ENCODE results near the gene DPH2. TPM values are rescaled to one million over a fixed set of nuclear protein-coding genes. Genes with fewer than 3 reads are reported as not detected.
A peak's percentile ranks its signal among the peaks of the same experiment; 100 is the strongest.

Gene DPH2
- total and polyA plus RNA-seq, 10 of the 15 experiments (the other 5 are each of a cell fraction or from before 2014, with no cell fraction given), result 13.1 to 82.9 (median 52.0) TPM

DNA sequence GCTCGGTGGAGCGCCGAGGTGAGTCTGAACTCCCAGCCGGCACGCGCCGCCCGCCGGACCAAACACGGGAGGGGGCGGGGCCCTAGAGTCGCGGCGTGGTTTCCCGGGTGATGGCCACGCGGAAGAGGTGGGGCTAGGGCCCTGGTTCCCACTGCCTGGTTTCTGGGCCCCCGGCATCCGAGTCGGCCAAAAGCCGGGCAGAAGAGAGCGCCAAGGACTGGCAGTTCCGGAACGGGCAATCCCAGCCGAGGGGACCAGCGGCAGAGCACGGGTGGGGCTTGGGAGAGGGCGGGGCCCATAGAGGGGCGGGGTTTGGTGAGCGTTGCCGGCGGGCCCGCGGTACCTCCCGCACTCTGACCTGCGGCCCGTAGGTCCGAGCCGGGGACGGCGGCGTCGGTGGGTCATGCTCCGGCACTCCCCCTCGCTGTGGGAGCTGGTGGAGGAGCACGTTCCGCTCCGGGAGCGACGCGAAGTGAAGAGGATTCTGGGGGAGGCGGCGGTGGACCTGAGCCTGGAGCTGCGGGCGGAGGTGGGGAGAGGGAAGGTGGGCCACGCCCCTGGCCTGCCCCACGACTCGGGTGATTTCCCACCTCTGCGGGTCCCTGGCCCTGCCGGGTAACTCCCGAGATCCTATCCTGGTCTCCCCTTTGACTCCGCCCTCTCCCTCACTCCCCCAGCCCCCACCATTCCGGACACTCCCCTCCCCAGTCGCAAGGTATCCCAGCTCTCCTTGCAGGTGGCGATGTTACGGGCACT is 21.8 kb downstream of the DPH2 start, which contains the start of gene CCDC24 (continued):
- TF ChIP-seq STAT3 (IDR thresholded peaks at IDR 0.05; ENCODE audit: low read depth, low read length) (no peak), EGR1 (IDR thresholded peaks at IDR 0.05; ENCODE audit: borderline replicate concordance in 1 of 2, low read depth in 2 of 2, low read length in 2 of 2) (no peak), KDM1A (IDR thresholded peaks at IDR 0.05; ENCODE audit: borderline replicate concordance) (no peak), IKZF1 (conservative IDR thresholded peaks at IDR 0.05) (no peak; the same call in 1 of the 2 replicates), SMC3 (IDR thresholded peaks at IDR 0.05; ENCODE audit: borderline replicate concordance, low read length) (no peak), SMAD1 (IDR thresholded peaks at IDR 0.05; ENCODE audit: low read depth, partially characterized antibody) (no peak), SP1 (IDR thresholded peaks at IDR 0.05; ENCODE audit: low read depth, low read length) (no peak), RAD51 (IDR thresholded peaks at IDR 0.05) (no peak), CBX5 (IDR thresholded peaks at IDR 0.05; ENCODE audit: low read depth) (no peak), PAX5 (IDR thresholded peaks at IDR 0.05; ENCODE audit: borderline replicate concordance, low read depth, low read length) (no peak), CBFB (IDR thresholded peaks at IDR 0.05; ENCODE audit: low read depth) (no peak), RUNX3 (IDR thresholded peaks at IDR 0.05; ENCODE audit: low read length) (no peak), KAT2A (conservative IDR thresholded peaks at IDR 0.05; ENCODE audit: control insufficient read depth, low read depth, low read length) (no peak), POU2F2 (IDR thresholded peaks at IDR 0.05; ENCODE audit: borderline replicate concordance, low read depth, low read length) (peak; percentile 13; the same call in 1 of the 3 replicates), LARP7 (IDR thresholded peaks at IDR 0.05) (0 out of 2 replicates have a peak, but pooled peaks have one; percentile 40)
- TF ChIP-seq, protein P1, sequence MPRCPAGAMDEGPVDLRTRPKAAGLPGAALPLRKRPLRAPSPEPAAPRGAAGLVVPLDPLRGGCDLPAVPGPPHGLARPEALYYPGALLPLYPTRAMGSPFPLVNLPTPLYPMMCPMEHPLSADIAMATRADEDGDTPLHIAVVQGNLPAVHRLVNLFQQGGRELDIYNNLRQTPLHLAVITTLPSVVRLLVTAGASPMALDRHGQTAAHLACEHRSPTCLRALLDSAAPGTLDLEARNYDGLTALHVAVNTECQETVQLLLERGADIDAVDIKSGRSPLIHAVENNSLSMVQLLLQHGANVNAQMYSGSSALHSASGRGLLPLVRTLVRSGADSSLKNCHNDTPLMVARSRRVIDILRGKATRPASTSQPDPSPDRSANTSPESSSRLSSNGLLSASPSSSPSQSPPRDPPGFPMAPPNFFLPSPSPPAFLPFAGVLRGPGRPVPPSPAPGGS (IDR thresholded peaks at IDR 0.05; ENCODE audit: borderline replicate concordance, insufficient read depth, low read depth, low read length, poor library complexity, severe bottlenecking), result no peak
- TF ChIP-seq, protein P2, sequence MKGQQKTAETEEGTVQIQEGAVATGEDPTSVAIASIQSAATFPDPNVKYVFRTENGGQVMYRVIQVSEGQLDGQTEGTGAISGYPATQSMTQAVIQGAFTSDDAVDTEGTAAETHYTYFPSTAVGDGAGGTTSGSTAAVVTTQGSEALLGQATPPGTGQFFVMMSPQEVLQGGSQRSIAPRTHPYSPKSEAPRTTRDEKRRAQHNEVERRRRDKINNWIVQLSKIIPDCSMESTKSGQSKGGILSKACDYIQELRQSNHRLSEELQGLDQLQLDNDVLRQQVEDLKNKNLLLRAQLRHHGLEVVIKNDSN (IDR thresholded peaks at IDR 0.05; ENCODE audit: borderline replicate concordance, extremely low read length, insufficient read depth, low read depth, low read length), result peak; percentile 34
- TF ChIP-seq, protein P3, sequence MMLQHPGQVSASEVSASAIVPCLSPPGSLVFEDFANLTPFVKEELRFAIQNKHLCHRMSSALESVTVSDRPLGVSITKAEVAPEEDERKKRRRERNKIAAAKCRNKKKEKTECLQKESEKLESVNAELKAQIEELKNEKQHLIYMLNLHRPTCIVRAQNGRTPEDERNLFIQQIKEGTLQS (IDR thresholded peaks at IDR 0.05; ENCODE audit: borderline replicate concordance, extremely low read depth, low read depth, low read length), result no peak
- TF ChIP-seq, protein P4, sequence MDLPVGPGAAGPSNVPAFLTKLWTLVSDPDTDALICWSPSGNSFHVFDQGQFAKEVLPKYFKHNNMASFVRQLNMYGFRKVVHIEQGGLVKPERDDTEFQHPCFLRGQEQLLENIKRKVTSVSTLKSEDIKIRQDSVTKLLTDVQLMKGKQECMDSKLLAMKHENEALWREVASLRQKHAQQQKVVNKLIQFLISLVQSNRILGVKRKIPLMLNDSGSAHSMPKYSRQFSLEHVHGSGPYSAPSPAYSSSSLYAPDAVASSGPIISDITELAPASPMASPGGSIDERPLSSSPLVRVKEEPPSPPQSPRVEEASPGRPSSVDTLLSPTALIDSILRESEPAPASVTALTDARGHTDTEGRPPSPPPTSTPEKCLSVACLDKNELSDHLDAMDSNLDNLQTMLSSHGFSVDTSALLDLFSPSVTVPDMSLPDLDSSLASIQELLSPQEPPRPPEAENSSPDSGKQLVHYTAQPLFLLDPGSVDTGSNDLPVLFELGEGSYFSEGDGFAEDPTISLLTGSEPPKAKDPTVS (IDR thresholded peaks at IDR 0.05; ENCODE audit: low read depth, low read length), result no peak
- TF ChIP-seq, protein P5, sequence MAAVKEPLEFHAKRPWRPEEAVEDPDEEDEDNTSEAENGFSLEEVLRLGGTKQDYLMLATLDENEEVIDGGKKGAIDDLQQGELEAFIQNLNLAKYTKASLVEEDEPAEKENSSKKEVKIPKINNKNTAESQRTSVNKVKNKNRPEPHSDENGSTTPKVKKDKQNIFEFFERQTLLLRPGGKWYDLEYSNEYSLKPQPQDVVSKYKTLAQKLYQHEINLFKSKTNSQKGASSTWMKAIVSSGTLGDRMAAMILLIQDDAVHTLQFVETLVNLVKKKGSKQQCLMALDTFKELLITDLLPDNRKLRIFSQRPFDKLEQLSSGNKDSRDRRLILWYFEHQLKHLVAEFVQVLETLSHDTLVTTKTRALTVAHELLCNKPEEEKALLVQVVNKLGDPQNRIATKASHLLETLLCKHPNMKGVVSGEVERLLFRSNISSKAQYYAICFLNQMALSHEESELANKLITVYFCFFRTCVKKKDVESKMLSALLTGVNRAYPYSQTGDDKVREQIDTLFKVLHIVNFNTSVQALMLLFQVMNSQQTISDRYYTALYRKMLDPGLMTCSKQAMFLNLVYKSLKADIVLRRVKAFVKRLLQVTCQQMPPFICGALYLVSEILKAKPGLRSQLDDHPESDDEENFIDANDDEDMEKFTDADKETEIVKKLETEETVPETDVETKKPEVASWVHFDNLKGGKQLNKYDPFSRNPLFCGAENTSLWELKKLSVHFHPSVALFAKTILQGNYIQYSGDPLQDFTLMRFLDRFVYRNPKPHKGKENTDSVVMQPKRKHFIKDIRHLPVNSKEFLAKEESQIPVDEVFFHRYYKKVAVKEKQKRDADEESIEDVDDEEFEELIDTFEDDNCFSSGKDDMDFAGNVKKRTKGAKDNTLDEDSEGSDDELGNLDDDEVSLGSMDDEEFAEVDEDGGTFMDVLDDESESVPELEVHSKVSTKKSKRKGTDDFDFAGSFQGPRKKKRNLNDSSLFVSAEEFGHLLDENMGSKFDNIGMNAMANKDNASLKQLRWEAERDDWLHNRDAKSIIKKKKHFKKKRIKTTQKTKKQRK (IDR thresholded peaks at IDR 0.05; ENCODE audit: low read depth, low read length), result no peak

Measured in GM12878 (cell line).